CD4-positive, CD25-positive, alpha-beta regulatory T cell (primary cell): ENCODE data around the gene DENND6B. TPM values are rescaled to one million over a fixed set of nuclear protein-coding genes. Genes with fewer than 3 reads are reported as not detected.
"Not testable (repeated sequence)": the region's sequence is repeated elsewhere in the genome, so short reads cannot be mapped to it uniquely, and the experiment has no call there.

Experiments used
- ATAC-seq, 2 donors: fragments of 150-1000 bp; cut with Tn5 transposase; one replicate each; pipeline ENCODE4 v1.10.0; 2021; ENCODE audit warnings: low read depth in 2 of 2, moderate number of reproducible peaks in 2 of 2, moderate library complexity in 1 of 2
- DNase-seq, 3 donors: peaks; one replicate each; pipeline versions ENCODE4 v3.0.0 to v3.0.0-alpha.2; 2012 to 2022; ENCODE audit warnings: mixed read lengths in 1 of 3
- H3K27ac ChIP-seq: one replicate; pipeline ENCODE4 v1.7.0; 2013; ENCODE audit warnings: mild to moderate bottlenecking, low read length; ENCODE audit not compliant: insufficient read depth, poor library complexity, severe bottlenecking
- H3K27me3 ChIP-seq: one replicate; pipeline ENCODE4 v1.7.0; 2013; ENCODE audit warnings: low read length; ENCODE audit not compliant: control insufficient read depth, insufficient read depth
- H3K36me3 ChIP-seq: one replicate; pipeline ENCODE4 v1.7.0; 2013; ENCODE audit warnings: mild to moderate bottlenecking, low read length, moderate library complexity; ENCODE audit not compliant: control insufficient read depth, insufficient read depth
- H3K4me1 ChIP-seq: 2 replicates; pipeline ENCODE4 v1.7.0; 2013; ENCODE audit warnings: mild to moderate bottlenecking, low read length; ENCODE audit not compliant: insufficient read depth, control insufficient read depth, poor library complexity, severe bottlenecking
- H3K4me3 ChIP-seq: one replicate; pipeline ENCODE4 v1.7.0; 2013; ENCODE audit warnings: low read depth, mild to moderate bottlenecking, low read length, moderate library complexity
- H3K9me3 ChIP-seq, 2 experiments: 1 replicate in 1 of 2; 2 replicates in 1 of 2; pipeline ENCODE4 v1.7.0; 2013; ENCODE audit warnings: low read length in 2 of 2, mild to moderate bottlenecking in 1 of 2, moderate library complexity in 1 of 2; ENCODE audit not compliant: control insufficient read depth in 2 of 2
- H3K27ac Mint-ChIP-seq, 3 donors: one replicate each; pipeline ENCODE4 v1.8.0; 2020 to 2022; ENCODE audit warnings: mild to moderate bottlenecking in 3 of 3, mixed read lengths in 3 of 3, moderate library complexity in 2 of 3
- H3K27me3 Mint-ChIP-seq: one replicate; pipeline ENCODE4 v1.8.0; 2022; ENCODE audit warnings: mild to moderate bottlenecking, mixed read lengths
- H3K36me3 Mint-ChIP-seq: one replicate; pipeline ENCODE4 v1.8.0; 2020; ENCODE audit warnings: mixed read lengths
- H3K4me1 Mint-ChIP-seq, 4 donors: one replicate each; pipeline ENCODE4 v1.8.0; 2020 to 2022; ENCODE audit warnings: mixed read lengths in 4 of 4, mild to moderate bottlenecking in 1 of 4
- H3K4me3 Mint-ChIP-seq, 4 donors: one replicate each; pipeline ENCODE4 v1.8.0; 2020 to 2022; ENCODE audit warnings: mild to moderate bottlenecking in 4 of 4, mixed read lengths in 4 of 4, moderate library complexity in 3 of 4
- H3K9me3 Mint-ChIP-seq, 7 donors: one replicate each; pipeline ENCODE4 v1.8.0; 2020 to 2022; ENCODE audit warnings: mixed read lengths in 7 of 7, mild to moderate bottlenecking in 3 of 7, moderate library complexity in 2 of 7
- polyA plus RNA-seq, 4 donors: library from polyadenylated mRNA; unstranded; fragments of 300-500 nt; fragmentation: Illumina TruSeq; gene quantifications; one replicate each; pipeline ENCODE4 v1.2.3, GENCODE V29; 2021
- total RNA-seq: library from RNA; stranded (reverse); gene quantifications from one replicate; pipeline ENCODE4 v1.2.3, GENCODE V29; 2022

DENND6B gene
- total and polyA plus RNA-seq, 5 donors from 2014 or later: 0.48 to 2.1 (median 0.56) TPM

- H3K27ac ChIP-seq: no peak overlapping the region
- H3K36me3 ChIP-seq: no peaks in the 10 kb centered on the region
- Mint-ChIP-seq H3K27me3 (peaks cover 12% of the 10 kb centered on the region), H3K9me3 (no peaks in the 10 kb centered on the region), H3K4me1 (peaks cover 0 to 10% (median 4%) of the 10 kb centered on the region in 4 donors), H3K27ac (no peak overlapping the region), H3K4me3 (peak overlapping the region in 1 of 4 donors; percentile 78), H3K36me3 (no peaks in the 10 kb centered on the region)
- ATAC-seq: no peak
- H3K4me1 ChIP-seq: peaks cover 13% of the 10 kb centered on the region
- no peaks in the 10 kb centered on the region for H3K27me3 ChIP-seq
- no peaks in the 10 kb centered on the region for H3K9me3 ChIP-seq
- no peak overlapping the region for H3K4me3 ChIP-seq
- no peak for DNase-seq
Observed at GRCh38 chr22:50323900-50324299, 2.9 kb downstream of the DENND6B start.

- ATAC-seq, H3K4me1 Mint-ChIP-seq, H3K36me3 Mint-ChIP-seq, H3K9me3 ChIP-seq, H3K4me3 ChIP-seq, H3K9me3 Mint-ChIP-seq, H3K27ac Mint-ChIP-seq, DNase-seq, H3K27me3 ChIP-seq, H3K4me3 Mint-ChIP-seq, H3K27ac ChIP-seq, H3K36me3 ChIP-seq: not testable (repeated sequence)
- peaks cover 12% of the 10 kb centered on the region for H3K27me3 Mint-ChIP-seq
- H3K4me1 ChIP-seq: peaks cover 11% of the 10 kb centered on the region
Observed at GRCh38 chr22:50322382-50323104, 4.3 kb downstream of the DENND6B start.

- H3K36me3 Mint-ChIP-seq: no peaks in the 10 kb centered on the region
- H3K9me3 ChIP-seq: no peaks in the 10 kb centered on the region
- peaks cover 0 to 2% (median 1%) of the 10 kb centered on the region in 4 donors for H3K4me1 Mint-ChIP-seq
- H3K27me3 Mint-ChIP-seq: peaks cover 9% of the 10 kb centered on the region
- no peaks in the 10 kb centered on the region for H3K36me3 ChIP-seq
- H3K27ac Mint-ChIP-seq: no peak overlapping the region
- no peak for DNase-seq
- no peaks in the 10 kb centered on the region for H3K27me3 ChIP-seq
- no peak overlapping the region for H3K27ac ChIP-seq
- no peak overlapping the region for H3K4me3 ChIP-seq
- H3K4me1 ChIP-seq: no peaks in the 10 kb centered on the region
- H3K4me3 Mint-ChIP-seq: no peak overlapping the region
- ATAC-seq: no peak
- no peaks in the 10 kb centered on the region for H3K9me3 Mint-ChIP-seq
Observed at GRCh38 chr22:50320671-50321325, 6.0 kb downstream of the DENND6B start.

- ATAC-seq: no peak
- H3K36me3 Mint-ChIP-seq: no peaks in the 10 kb centered on the region
Observed at GRCh38 chr22:50320116-50320515, 6.7 kb downstream of the DENND6B start.

GRCh38 chr22:50319503-50319951 is 7.3 kb downstream of the DENND6B start:
- H3K4me1 ChIP-seq: peaks cover 7% of the 10 kb centered on the region
- H3K9me3 ChIP-seq: no peaks in the 10 kb centered on the region
- Mint-ChIP-seq H3K27me3 (peaks cover 4% of the 10 kb centered on the region), H3K27ac (no peak overlapping the region), H3K4me1 (peaks cover 0 to 8% (median 6%) of the 10 kb centered on the region in 4 donors), H3K9me3 (no peaks in the 10 kb centered on the region), H3K36me3 (no peaks in the 10 kb centered on the region), H3K4me3 (no peak overlapping the region)
- H3K36me3 ChIP-seq: no peaks in the 10 kb centered on the region
- H3K27me3 ChIP-seq: no peaks in the 10 kb centered on the region
- no peak for ATAC-seq
- DNase-seq: no peak
- H3K4me3 ChIP-seq: no peak overlapping the region
- no peak overlapping the region for H3K27ac ChIP-seq

More at GRCh38 chr22:50320116-50320515, 6.7 kb downstream of the DENND6B start:
- DNase-seq: no peak
- H3K27ac ChIP-seq: no peak overlapping the region
- Mint-ChIP-seq H3K27me3 (peaks cover 7% of the 10 kb centered on the region), H3K9me3 (no peaks in the 10 kb centered on the region), H3K4me3 (no peak overlapping the region), H3K27ac (no peak overlapping the region), H3K4me1 (peaks cover 0 to 5% (median 4%) of the 10 kb centered on the region in 4 donors)
- no peak overlapping the region for H3K4me3 ChIP-seq
- H3K27me3 ChIP-seq: no peaks in the 10 kb centered on the region
- peaks cover under 1% of the 10 kb centered on the region for H3K4me1 ChIP-seq
- H3K36me3 ChIP-seq: no peaks in the 10 kb centered on the region
- no peaks in the 10 kb centered on the region for H3K9me3 ChIP-seq

GRCh38 chr22:50318698-50319411 is 8.0 kb downstream of the DENND6B start:
- DNase-seq (no peak), ATAC-seq (no peak)
- no peaks in the 10 kb centered on the region for H3K36me3 ChIP-seq
- Mint-ChIP-seq H3K9me3 (no peaks in the 10 kb centered on the region), H3K4me3 (no peak overlapping the region), H3K36me3 (no peaks in the 10 kb centered on the region), H3K4me1 (peaks cover 0 to 14% (median 10%) of the 10 kb centered on the region in 4 donors), H3K27me3 (peaks cover 2% of the 10 kb centered on the region), H3K27ac (no peak overlapping the region)
- H3K4me3 ChIP-seq: no peak overlapping the region
- H3K27me3 ChIP-seq: no peaks in the 10 kb centered on the region
- no peaks in the 10 kb centered on the region for H3K9me3 ChIP-seq
- H3K27ac ChIP-seq: no peak overlapping the region
- peaks cover 14% of the 10 kb centered on the region for H3K4me1 ChIP-seq

- no peaks in the 10 kb centered on the region for H3K36me3 ChIP-seq
- peaks cover 18% of the 10 kb centered on the region for H3K4me1 ChIP-seq
- Mint-ChIP-seq H3K9me3 (no peaks in the 10 kb centered on the region), H3K4me1 (peaks cover 0 to 18% (median 10%) of the 10 kb centered on the region in 4 donors), H3K27me3 (no peaks in the 10 kb centered on the region), H3K27ac (no peak overlapping the region), H3K36me3 (no peaks in the 10 kb centered on the region), H3K4me3 (no peak overlapping the region)
- no peak overlapping the region for H3K27ac ChIP-seq
- H3K9me3 ChIP-seq: no peaks in the 10 kb centered on the region
- ATAC-seq (no peak), DNase-seq (no peak)
- H3K4me3 ChIP-seq: no peak overlapping the region
- H3K27me3 ChIP-seq: no peaks in the 10 kb centered on the region
Observed at GRCh38 chr22:50318356-50318697, 8.5 kb downstream of the DENND6B start.
